GM12864 (cell line): ENCODE data around the gene TSSK2.
"Not testable (repeated sequence)": the region's sequence is repeated elsewhere in the genome, so short reads cannot be mapped to it uniquely, and the experiment has no call there.

Experiments
- DNase-seq: peaks from one replicate; pipeline ENCODE4 v3.0.0-alpha.2; 2011; ENCODE audit warnings: low read depth
- H3K4me3 ChIP-seq: 2 replicates; pipeline ENCODE4 v1.5.1; 2011; ENCODE audit warnings: mild to moderate bottlenecking, low read depth, low read length, control low read depth
- TF ChIP-seq, protein P1 (sequence below): IDR thresholded peaks from 2 replicates; pipeline ENCODE4 v1.5.1; 2011; ENCODE audit warnings: low read depth, mild to moderate bottlenecking, moderate library complexity, low read length, control low read depth, inconsistent platforms; ENCODE audit errors: missing control alignments

TSSK2 gene

DNA sequence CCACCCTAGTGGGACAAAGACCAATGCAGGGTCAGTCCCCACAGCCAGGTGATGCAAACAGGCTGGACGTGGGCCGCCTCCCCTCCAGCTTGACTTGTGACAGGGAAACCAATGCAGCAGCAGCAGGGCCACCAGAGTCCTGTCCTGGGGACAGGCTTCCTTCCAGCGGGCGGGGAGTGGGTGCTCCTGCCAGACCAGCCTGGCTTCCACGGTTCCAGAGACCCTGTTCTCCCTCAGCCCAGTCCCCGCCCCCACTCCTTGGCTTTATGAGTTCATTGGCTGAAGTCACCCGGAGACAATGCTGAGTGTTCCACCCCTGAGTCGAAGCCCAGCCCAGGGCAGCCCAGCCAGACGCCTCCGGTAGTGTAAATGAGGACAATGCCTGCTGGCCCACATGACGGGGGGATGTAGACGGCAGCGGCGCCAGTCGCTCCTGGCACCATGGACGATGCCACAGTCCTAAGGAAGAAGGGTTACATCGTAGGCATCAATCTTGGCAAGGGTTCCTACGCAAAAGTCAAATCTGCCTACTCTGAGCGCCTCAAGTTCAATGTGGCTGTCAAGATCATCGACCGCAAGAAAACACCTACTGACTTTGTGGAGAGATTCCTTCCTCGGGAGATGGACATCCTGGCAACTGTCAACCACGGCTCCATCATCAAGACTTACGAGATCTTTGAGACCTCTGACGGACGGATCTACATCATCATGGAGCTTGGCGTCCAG, at the start of gene TSSK2:
Gene TSSK2 (plus strand): TSS at position 350 of the 726 bp plus-strand sequence. CDS start 92 bp downstream, at position 442.
- DNase-seq, result no peak
- H3K4me3 ChIP-seq, result no peak within 1 kb of the TSS
- TF ChIP-seq, protein P1, sequence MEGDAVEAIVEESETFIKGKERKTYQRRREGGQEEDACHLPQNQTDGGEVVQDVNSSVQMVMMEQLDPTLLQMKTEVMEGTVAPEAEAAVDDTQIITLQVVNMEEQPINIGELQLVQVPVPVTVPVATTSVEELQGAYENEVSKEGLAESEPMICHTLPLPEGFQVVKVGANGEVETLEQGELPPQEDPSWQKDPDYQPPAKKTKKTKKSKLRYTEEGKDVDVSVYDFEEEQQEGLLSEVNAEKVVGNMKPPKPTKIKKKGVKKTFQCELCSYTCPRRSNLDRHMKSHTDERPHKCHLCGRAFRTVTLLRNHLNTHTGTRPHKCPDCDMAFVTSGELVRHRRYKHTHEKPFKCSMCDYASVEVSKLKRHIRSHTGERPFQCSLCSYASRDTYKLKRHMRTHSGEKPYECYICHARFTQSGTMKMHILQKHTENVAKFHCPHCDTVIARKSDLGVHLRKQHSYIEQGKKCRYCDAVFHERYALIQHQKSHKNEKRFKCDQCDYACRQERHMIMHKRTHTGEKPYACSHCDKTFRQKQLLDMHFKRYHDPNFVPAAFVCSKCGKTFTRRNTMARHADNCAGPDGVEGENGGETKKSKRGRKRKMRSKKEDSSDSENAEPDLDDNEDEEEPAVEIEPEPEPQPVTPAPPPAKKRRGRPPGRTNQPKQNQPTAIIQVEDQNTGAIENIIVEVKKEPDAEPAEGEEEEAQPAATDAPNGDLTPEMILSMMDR, result no peak

DNA sequence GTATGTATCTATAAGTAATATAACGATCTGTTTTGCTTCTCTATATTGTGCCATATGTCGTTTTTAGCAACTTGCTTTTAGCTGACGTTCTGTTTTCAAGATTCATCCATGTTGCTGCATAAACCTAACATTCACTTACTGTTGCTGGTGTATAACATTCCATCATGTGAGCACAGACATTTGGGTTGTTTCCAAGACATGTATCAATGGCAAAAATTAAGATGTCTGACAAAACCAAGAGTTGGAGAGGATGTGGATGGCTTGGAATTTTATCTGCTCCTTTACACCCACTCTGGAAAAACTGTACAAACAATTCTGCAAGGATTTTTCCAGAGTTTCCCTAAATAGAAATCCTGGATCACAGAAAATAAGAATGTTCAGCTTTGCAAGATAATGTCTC, 49.8 kb upstream of the TSSK2 start:
- H3K4me3 ChIP-seq, result no peak overlapping the region
- DNase-seq, result no peak
- TF ChIP-seq, protein P1, result no peak

DNA sequence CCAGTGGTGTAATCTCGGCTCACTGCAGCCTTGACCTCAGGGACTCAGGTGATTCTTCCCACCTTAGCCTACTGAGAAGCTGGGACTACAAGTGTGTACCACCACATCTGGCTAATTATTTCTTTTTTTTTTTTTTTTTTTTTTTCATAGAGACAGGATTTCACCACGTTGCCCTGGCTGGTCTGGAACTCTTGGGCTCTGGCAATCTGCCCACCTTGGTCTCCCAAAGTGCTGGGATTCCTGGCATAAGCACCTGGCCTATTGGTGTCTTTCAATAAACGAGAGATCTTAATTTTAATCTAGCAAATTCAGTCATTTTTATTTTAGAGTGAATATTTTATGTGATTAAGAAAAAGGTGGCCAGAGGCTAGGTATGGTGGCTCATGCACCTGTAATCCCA, 49.0 kb upstream of the TSSK2 start:
- DNase-seq, result no peak
- no peak overlapping the region for H3K4me3 ChIP-seq
- TF ChIP-seq, protein P1, result no peak

DNA sequence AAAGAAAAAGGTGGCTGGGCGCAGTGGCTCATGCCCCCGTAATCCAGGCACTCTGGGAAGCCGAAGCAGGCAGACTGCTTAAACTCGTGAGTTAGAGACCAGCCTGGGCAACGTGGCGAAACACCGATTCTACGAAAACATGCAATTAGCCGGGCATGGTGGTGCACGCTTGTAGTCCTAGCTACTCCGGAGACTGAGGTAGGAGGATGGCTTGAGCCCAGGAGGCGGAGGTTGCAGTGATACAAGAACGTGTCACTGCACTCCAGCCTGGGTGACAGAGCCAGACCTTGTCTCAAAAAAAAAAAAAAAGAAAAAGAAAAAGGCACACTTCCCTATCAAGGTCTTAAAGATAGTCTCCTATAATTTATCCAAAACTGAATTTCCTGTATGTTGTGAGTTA, 48.3 kb upstream of the TSSK2 start:
- no peak overlapping the region for H3K4me3 ChIP-seq
- TF ChIP-seq, protein P1, result no peak
- no peak for DNase-seq

DNA sequence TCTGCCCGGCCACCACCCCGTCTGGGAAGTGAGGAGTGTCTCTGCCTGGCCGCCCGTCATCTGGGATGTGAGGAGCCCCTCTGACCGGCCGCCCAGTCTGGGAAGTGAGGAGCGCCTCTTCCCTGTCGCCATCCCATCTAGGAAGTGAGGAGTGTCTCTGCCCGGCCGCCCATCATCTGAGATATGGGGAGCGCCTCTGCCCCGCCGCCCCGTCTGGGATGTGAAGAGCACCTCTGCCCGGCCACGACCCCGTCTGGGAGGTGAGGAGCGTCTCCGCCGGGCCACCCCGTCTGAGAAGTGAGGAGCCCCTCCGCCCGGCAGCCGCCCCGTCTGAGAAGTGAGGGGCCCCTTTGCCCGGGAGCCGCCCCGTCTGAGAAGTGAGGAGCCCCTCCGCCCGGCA, 47.0 kb upstream of the TSSK2 start:
- H3K4me3 ChIP-seq, DNase-seq: not testable (repeated sequence)

DNA sequence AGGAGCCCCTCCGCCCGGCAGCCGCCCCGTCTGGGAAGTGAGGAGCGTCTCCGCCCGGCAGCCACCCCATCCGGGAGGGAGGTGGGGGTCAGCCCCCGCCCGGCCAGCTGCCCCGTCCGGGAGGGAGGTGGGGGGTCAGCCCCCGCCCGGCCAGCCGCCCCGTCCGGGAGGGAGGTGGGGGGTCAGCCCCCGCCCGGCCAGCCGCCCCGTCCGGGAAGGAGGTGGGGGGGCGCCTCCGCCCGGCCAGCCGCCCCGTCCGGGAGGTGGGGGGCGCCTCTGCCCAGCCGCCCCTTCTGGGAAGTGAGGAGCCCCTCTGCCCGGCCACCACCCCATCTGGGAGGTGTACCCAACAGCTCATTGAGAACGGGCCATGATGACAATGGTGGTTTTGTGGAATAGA, 46.5 kb upstream of the TSSK2 start:
- not testable (repeated sequence) for H3K4me3 ChIP-seq, DNase-seq

DNA sequence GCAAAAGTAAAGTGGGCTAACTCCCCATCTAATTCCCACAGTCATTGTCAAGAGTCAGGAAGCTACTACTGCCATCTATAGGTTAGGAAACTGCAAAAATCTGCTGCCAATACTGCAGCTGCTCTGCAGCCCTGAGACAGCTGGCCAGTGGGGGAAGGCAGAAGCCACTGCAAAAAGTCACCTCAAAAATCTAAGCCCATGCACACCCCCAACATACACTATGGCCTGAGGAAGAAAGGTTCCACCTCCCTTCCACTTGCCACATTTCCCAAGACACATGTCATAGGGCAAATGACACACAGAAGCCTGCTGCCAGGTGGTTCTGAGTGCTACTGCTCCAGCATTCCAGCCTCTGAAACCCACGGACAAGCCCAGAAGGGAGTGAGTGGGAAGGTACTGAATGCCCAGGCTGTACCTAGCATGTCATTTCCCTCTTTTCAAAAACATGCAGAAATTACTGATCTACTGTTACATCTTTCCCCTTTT, 45.8 kb upstream of the TSSK2 start:
- TF ChIP-seq, protein P1, result peak; percentile 48
- DNase-seq, result no peak
- no peak overlapping the region for H3K4me3 ChIP-seq

DNA sequence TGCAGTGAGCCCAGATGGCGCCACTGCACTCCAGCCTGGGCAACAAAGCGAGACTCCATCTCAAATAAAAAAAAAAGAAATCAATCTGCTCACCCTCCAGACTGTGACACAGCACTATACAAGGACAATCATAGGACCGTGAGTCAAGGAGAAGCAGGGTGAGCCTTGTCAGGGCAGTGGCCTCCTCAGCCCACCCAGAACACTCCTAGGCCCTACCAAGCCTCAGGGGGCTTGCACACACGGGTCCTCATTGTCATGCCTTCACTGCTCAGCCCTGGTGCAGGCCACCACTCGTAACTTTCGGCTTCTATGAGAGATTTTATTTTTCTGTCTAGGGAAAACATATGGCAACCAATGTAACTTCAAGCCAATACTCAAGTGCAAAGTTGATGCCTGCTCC, 44.7 kb upstream of the TSSK2 start:
- TF ChIP-seq, protein P1, result no peak
- DNase-seq, result no peak
- H3K4me3 ChIP-seq, result no peak overlapping the region
